NCI-H187 treated with DMSO at 0.1 percent for 48 hours (cell line): ENCODE results near the gene LANCL1.

Source experiments
- DNase-seq: peaks from one replicate; lab custom pipeline; 2025; lab: John Stamatoyannopoulos, UW

LANCL1 gene, protein sequence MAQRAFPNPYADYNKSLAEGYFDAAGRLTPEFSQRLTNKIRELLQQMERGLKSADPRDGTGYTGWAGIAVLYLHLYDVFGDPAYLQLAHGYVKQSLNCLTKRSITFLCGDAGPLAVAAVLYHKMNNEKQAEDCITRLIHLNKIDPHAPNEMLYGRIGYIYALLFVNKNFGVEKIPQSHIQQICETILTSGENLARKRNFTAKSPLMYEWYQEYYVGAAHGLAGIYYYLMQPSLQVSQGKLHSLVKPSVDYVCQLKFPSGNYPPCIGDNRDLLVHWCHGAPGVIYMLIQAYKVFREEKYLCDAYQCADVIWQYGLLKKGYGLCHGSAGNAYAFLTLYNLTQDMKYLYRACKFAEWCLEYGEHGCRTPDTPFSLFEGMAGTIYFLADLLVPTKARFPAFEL

GRCh38 chr2:210476194-210477128 lies at the start of gene LANCL1:
Gene LANCL1 (minus strand): TSS chr2:210476759. CDS start chr2:210476396, 363 bp downstream.
- DNase-seq: peak; percentile 16

- no peak for DNase-seq
Measured at GRCh38 chr2:210524533-210524932, 48.0 kb upstream of the LANCL1 start.

DNA sequence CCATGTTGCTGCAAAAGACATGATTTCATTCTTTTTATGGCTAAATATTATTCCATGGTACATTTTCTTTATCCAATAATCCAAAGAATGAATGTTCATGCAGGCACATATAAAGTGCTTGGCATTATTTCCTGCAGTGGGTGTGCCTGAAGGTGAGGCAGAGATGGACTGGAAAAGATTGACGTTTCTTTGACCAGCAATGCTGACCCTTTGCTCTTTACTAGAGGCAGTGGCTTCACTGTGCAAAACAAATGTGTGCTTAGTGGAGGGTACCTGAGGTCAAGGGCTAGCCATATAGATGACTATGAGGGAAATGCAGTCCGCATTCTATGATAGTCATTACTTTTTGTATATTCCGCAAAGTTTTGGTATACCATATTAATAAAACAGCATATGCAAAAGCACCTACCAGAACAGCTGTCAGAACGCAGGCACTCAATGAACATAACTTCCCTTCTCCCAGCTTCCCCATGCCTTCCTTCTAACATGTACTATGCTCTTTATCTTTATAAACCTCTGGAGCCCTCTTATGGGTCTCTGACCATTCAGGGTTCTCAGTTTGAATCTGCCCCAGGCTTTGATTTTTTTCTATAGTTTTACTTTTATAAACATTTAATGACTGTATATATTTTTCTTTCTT lies 47.2 kb upstream of the LANCL1 start:
- DNase-seq: no peak

DNA sequence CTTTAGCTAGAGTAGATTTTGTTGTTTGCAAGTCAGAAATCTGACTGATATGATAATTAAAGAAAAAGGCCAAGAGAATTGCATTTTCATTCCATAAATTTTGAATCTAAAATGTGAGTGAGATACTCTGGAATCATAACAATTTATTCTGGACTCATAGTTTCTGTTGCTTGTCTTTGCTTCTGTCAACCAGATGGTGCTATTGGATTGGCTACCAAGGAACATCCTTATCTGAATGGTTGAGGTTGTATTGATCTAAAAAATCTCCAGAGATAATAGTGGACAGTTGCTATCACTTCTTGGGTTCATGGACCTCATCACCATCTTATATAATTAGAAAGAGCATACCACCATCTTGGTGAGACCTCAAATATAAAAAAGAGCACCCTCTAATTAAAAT lies 45.8 kb upstream of the LANCL1 start:
- no peak for DNase-seq

DNA sequence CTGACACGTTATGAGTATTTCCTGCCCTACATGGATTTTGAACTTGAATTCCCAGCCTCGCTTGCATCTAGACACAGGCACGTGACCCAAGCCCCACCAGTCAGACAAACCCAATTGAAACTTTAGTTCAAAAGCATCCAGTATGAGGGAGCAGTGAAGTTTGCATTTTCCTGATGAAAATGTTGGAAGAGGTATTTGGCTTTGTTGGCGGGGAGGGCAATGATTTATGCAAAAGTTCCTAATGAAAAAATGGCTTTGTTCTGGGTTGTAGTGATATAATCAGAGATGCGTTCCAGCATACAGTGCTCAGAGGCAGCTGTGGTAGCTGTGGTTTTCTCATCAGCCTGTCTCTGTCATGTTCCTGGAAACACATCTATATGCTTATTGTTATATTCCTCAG lies 43.0 kb upstream of the LANCL1 start:
- no peak for DNase-seq

- no peak for DNase-seq
Measured at GRCh38 chr2:210517264-210517663, 40.7 kb upstream of the LANCL1 start.

GRCh38 chr2:210515911-210516310 lies 39.4 kb upstream of the LANCL1 start:
- no peak for DNase-seq

GRCh38 chr2:210503725-210504191 lies 27.2 kb upstream of the LANCL1 start:
- no peak for DNase-seq

DNA sequence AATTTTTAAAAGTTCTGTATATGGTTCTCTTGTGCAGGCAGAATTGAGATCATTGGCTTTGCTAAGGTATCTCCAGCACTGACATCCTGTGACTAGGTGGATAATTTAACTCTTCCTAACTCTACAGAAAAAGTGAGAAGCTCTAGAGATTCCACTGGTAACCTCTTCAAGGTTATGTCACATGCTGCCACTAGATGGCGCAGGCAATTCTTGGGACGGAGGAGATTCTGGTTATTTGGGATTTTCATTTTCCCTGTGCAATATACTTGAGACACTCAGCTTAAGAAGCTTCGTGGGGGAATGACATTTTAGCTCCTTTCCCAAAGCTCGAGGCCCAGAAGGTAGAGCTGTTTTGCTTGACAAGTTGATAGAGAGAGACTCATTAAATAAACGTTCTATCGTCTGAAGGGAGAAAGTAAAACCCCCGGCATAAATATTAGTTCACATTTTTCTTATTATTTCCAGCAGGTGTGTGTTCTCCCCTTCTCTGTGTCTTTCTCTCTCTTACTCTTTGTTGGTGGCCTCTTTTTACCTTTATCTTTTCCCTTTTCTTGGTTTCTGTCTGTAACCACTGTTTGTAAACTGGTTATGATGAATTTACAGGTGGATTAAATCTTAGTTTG lies 26.6 kb upstream of the LANCL1 start:
- no peak for DNase-seq

DNA sequence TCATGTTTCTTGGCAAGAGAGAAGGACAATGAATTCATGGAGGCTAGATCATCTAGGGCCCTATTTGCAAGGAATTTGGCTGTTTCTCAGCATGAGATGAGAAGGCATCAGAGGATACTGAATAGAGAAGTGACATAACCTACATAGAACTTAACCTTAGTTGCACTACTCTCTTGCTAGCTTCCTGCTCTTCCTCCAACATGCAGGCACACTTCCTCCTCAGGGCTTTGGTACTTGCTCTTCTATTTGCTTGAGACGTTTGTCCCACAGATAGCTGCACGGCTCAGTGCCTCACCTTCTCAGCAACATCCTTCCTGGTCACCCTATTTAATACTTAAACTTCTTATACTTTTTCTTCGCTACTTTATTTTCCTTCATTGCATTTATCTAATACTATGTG lies 20.0 kb upstream of the LANCL1 start:
- no peak for DNase-seq

- no peak for DNase-seq
Measured at GRCh38 chr2:210493528-210493927, 17.0 kb upstream of the LANCL1 start.

DNA sequence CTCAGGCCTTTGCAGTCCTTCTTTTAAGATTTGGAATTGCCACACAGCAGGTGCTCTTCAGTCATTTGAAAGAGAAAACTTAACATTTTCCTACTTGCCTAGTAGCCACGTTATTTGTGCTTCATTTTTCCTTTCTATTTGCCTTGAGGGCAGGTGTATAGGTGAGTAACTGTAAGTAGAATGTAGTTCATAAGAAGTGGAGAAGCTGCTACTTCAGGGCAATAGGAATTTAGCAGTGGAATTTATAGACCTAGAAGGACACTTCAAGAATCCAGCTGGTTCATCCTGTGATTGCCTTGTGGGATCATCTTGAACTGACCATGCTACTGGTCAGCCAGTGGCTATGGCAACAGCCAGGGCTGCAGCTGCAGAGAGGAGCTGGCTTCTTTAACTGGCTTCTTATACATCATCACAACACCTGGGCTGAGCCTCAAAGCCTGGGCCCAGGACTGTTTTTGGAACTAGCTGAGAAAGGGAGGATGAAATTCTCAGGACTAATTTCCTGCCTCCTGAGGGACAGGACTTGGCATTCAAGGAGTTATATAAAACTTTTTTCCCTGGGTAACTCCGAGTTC lies 5.1 kb upstream of the LANCL1 start:
- DNase-seq: no peak

GRCh38 chr2:210480764-210481163 lies 4.2 kb upstream of the LANCL1 start:
- DNase-seq: no peak

DNA sequence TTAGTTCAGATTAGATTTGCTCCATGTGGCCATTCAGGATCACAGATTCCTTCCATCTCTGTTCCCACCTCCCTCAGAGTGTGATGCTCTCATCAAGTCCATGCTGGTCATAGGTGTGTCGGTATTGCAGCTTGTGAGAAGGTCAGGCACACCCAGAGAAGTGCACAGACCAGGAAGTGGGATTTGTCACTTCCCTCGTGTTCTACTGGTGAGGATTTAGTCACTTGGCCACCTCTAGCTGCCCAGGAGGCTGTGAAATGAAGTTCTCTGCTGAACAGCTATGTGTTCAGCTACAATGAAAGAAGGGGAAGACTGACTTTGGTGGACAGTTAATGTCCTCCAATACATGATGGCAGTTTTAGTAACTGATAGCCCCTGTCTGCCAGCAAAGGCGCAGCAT lies 3.5 kb upstream of the LANCL1 start:
- no peak for DNase-seq

GRCh38 chr2:210478661-210479060 lies 2.1 kb upstream of the LANCL1 start:
- DNase-seq: no peak

GRCh38 chr2:210477496-210477895 lies 937 bp upstream of the LANCL1 start:
- DNase-seq: no peak

GRCh38 chr2:210475706-210476105 lies 853 bp downstream of the LANCL1 start:
- DNase-seq: no peak

- DNase-seq: no peak
Measured at GRCh38 chr2:210474776-210475175, 1.8 kb downstream of the LANCL1 start.

- DNase-seq: peak; percentile 35
Measured at GRCh38 chr2:210461401-210461800, 15.2 kb downstream of the LANCL1 start.

- no peak for DNase-seq
Measured at GRCh38 chr2:210460322-210461227, 16.0 kb downstream of the LANCL1 start.
